Umbilical cord (tissue), 2 donors: ENCODE measurements around the gene GSTT2B. TPM values are rescaled to one million over a fixed set of nuclear protein-coding genes. Genes with fewer than 3 reads are reported as not detected.
"Not testable (repeated sequence)": the region's sequence is repeated elsewhere in the genome, so short reads cannot be mapped to it uniquely, and the experiment has no call there.

Experiments
- DNase-seq: peaks from one replicate; pipeline ENCODE4 v3.0.0-alpha.2; 2015; ENCODE audit warnings: low spot score
- total RNA-seq: library from RNA; depleted of rRNA; stranded (reverse); fragments of >200 nt; gene quantifications from one replicate; pipeline ENCODE4 v1.2.3, GENCODE V29; 2014; ENCODE audit warnings: low replicate concordance; ENCODE audit not compliant: insufficient read depth

Gene GSTT2B
- total RNA-seq, 1 donor from 2014 or later = 7.2 TPM

DNA sequence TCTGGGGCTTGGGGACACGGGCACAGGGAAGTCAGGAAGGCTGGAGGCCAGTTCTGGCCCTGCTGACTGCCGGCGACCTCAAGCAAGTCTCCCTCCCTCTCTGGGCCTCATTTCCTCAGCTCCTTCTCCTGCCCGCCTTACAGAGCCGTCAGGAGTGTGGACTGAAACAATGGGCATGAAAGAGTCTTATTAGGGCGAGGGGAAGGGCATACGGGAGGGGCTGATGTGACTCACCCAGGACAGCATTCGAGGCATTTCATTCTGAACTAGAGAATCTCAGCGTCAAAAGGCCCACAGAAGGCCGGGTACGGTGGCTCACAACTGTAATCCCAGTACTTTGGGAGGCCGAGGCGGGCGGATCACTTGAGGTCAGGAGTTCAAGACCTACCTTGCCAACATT, 20.8 kb downstream of the GSTT2B start:
- not testable (repeated sequence) for DNase-seq

DNA sequence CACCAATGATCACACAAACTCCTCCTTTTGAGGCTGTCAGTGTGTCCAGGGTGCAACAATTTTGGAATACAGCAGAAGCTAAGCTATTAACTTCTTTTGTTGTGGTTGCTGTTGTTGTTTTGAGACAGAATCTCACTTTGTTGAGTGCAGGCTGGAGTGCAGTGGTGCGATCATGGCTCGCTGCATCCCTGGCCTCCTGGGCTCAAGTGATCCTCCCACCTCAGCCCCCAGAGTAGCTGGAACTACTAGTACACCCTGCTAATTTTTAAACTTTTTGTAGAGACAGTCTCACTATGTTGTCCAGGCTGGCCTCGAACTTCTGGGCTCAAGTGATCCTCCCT, 22.0 kb downstream of the GSTT2B start:
- DNase-seq = no peak

DNA sequence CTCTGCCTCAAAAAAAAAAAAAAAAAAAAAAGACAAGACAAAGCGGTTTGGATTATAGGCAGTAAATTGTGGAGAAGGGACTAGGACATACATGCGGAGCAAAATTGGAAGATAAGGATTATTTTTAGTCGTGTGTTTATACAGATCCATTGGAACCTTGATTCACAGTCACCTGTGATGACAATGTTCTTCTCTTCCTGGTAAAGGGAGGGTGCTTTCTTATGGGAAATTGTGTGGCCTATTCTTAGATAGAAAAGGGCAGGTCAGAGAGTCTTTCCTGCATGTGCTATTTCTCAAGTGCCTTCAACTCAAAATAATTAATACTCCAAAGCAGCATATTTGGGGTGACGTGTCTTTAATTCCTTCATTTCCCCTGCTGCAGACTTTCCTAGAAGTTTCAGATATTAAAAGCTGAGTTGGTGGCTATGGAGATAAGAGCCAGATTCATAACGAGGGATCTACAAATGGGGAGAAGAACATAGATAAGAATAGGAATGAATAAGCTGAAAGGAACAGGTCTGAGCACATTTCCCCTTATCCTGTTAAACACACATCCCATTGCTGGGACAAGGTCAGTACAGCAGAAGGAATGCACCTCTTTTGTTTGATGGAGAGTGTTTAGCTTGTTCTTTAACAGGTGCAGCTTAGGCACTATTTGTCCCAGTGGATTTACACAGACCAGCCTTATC, 22.5 kb downstream of the GSTT2B start:
- DNase-seq = no peak

DNA sequence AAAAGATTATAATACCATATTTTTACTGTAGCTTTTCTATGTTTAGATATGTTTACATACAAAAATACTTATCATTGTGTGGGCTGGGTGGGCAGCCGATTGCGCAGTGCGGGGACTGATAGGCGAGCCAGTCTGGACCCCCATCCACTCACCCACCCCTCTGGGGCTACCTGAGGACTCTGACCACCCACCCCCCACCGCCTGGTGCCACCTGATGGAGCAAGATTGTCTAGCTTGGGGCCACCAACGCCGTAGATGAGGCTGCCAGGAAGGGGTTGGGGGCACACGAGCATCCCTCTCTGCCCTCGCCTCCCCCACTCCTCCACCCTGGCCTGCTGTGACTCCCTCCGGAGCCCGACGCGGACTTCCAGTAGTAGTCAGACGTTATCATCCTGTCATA, 34.4 kb downstream of the GSTT2B start:
- DNase-seq = no peak

DNA sequence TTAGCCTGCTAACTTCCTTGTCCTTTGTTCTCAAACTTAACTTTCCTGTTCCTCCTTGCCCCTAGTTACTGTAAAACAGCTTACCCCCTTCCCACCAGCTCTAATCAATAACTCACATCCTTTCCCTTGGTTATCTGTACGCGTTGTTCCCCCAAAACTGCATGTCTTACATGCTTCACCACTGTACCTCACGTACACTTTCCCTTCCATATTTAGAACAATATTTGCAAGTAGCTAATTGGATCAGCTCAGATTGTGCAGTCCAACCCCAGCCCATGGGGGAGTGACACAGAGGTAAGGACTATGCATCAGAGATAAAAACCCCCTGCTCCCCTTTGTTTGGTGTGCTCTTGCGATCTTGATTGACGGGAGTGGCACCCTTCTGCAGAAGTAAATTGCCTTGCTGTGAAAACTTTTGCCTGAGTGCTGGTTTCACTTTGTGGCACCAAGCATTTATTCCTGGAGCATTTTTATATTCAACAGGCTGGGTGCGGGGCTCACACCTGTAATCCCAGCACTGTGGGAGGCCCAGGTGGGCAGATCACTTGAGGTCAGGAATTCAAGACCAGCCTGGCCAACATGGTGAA, 35.9 kb downstream of the GSTT2B start:
- DNase-seq = no peak

DNA sequence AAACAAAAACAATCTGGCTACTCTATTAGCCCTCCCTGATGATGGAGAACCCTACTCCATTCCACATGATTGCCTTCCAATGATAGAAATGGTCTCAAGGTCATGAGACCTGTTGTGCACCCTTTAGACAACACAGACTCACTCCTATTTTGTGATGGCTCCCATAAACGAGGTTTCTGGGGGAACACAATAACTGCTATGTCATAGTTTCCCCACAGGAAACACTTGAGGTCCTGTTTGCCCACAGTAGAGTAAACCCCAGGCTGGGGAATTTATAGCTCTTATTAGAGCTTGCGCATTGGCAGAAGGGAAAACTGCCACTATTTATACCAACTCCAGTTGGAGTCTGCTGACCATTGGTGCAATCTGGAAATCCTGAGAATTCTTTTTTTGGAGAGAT, 38.1 kb downstream of the GSTT2B start:
- no peak for DNase-seq

DNA sequence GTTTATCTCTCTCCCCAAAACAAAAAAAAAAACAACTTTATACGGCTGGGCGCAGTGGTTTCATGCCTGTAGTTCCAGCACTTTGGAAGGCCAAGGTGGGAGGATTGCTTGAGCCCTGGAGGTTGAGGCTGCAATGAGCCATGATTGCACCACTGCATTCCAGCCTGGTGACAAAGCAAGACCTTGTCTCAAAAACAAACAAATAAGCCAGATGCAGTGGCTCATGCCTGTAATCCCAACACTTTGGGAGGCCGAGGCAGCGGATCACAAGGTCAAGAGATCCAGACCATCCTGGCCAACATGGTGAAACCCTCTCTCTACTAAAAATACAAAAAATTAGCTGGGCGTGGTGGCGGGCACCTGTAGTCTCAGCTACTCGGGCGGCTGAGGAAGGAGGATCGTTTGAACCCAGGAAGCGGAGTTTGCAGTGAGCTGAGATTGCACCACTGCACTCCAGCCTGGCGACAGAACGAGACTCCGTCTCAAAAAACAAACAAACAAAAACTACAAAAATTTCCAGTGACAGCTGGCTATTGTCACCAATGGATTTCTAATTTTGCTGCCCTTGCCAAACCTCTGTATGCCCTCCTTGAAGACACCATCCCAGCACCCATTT, 39.3 kb downstream of the GSTT2B start:
- not testable (repeated sequence) for DNase-seq

DNA sequence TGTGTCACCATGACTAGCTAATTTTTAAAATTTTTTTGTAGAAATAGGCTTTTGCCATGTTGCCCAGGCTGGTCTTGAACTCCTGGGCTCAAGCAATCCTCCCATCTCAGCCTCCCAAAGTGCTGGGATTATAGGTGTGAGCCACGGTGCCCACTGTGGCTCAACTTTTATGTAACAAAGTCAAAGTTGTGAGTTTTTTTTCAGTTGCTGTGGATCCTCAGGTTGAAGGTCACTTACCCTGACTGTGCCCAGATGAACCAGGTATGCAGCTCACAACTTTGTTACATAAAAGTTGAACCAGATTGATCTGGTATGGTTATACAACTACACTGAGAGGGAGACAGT, 40.8 kb downstream of the GSTT2B start:
- DNase-seq = not testable (repeated sequence)

DNA sequence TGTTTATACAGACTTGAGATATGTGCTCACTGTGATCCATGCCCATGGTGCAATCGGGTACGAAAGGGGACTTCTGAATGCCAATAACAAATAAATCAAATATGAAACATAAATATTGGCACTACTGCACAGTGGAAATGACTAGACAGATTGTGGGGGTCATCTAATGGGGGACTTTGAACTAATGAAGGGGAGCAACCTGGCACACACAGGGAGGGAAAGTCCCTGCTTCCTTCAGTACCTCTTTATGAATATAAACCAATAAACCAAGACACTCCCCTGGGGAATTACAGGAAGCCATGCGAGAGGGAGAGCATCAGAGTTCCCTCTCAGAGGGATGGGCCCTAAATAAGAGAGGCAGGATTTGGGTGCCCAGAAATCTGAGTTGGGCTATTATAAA, 45.7 kb downstream of the GSTT2B start:
- DNase-seq = no peak

DNA sequence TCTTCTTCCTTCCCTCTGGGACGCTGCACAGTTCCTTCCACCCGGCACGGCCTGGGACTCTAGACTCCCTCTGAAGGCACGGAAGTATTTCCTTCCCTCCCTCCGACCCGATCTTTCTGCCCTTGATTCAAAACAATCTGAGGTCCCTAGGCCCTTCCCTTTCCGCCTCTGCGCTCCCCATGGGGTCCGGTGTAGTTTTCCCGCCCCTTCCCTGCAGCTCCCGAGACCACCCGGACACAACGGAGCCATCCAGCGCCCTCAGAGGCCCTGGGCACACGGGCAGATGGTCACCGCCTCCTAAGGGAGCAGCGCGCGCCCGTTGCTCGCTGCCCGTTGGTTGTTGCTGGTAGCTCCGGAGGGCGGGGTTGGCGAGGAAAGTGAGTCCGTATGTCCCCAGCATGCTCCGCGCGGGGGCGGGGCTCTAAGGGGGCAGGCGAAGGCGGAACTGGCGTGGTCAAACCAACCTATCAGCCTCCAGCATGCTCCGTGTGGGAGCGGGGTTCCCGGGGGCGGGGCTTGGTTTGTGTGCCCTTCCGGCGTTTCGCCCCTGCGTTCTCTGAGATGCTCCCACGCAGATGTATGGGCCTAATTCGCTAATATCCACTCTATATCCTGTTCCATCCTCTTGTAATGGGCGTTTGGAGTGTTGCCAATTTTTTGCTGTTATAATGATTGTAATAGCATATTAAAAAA, 47.2 kb downstream of the GSTT2B start:
- DNase-seq = peak; percentile 100

DNA sequence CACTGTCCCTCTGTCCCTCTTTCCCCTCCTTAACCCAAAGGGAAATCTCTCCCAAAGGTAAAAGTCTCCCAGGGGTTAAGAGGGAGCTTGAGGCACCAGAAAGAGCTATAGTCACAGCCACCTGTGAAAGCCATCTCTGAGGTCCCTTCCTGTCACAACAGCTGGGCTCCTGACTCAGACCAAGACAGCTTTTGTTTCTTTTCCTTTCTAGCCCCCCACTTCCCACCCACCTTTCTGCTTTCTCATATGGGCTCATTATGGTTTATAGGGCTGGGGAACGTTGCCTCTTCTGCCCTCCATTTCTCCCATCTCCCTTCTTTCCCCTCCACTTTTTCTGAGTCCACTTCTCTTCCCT, 47.7 kb downstream of the GSTT2B start:
- no peak for DNase-seq

DNA sequence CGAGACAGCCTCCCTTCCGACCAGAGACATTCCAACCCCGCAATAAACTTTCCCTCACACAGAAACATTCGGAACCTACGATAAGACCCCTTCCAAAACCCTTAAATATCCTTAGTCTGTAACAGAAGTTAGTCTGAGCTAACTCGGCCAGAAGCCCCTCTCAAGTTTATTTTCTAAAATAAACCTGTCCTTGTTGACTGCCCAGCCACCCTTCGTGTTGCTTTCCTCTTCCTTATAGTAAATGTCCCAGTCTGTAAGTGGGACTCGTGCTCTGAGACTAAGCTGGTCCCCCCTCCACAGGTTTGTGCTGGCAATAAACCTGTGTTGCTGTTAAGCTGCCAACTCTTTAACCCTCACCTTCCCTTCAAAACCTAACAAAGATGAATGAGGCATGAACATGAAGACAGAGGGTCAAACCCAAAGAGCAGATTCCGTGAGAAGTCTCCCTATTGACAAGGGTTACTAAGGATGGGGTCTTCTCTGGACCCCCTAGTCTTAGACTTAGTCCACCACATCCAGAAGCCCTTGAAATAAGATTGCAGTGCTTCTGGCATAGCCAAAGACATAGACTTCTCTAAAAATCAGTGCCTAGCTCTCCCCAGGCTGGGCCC, 48.6 kb downstream of the GSTT2B start:
- no peak for DNase-seq

DNA sequence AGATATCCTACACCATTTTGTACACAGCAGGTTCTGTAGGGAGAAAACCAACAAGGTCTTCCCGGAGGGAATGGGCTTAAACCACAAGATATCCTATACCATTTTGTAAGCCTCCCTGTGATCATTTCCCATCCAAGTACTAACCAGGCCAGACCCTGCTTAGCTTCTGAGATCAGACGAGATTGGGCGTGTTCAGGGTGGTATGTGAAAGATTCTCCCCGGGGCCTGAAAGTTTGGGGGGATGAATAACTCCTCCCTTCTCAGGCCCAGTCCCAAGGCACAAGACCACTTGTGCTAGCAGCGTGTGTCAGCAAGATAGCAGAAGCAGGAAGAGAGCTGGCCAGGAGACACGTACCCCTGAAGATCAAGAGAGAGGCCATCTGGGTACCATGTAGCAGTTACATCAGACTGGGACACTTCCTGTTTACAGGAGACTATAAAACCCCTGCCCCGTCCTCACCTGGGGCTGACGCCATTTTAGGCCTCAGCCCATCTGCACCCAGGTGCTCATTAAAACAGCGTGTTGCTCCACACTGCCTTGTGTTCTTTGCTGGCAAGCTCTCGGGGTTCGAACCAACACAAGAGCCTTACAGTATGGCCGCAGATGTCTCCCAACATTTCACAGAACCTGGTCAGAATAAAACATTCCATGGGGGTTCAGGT, 49.5 kb downstream of the GSTT2B start:
- no peak for DNase-seq

DNA sequence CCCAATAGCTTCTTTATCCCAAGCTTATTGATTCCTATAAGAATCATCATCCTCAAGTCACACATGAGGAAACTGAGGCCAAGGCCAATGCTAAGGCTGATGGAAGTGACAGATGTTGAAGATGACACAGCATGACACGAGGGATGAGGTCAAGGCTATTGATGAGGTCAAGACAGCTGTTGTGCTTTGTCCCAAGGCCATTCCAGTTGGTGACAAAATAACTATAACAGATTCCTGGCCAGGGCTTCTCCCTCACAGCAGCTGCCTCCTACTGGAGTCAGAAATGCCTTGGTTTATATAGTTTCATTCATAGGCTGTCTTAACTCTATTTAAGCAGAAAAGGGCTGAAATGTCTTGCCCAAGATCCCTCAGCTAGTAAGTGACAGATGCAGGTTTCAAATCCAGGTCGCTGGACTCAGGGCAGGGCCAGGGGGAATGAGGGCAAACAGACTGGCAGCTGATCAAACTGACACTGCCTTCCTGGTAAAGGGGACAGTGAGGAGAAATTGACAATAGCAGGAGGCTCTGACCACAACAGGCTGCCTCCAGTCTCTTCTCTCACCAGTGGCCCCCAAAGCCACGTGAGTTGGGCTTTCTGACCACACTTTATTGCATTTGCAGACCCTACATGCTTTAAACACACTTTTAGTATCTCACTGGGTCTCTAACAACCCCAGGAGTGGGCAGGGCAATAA, 50.4 kb downstream of the GSTT2B start:
- DNase-seq = no peak

DNA sequence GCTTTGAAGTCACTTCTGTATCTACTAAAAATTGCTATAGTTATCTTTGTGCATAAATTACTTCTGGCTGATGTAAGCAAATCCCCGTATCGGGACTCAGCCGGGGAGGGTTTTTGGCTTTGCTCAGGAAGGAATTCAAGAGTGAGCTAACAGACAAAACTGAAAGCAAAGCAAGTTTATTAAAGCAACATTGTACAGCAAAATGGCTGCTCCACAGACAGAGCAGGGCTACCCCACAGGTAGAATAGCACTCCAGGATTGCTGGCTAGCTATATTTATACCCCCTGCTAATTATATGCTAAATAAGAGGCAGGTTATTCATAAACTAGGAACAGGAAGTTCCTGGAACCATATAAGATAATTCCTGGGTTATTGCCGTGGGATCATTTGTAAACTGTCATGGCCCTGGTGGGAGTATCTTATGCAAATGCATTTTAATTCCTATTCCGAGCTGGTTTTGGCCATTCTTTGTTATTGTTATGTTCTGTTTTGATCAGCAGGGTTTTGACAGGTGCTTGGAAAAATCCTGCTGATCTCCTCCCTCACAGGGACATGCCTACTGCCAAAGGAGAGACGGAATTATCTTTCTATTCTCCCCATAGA, 51.6 kb downstream of the GSTT2B start:
- peak; percentile 85 for DNase-seq

DNA sequence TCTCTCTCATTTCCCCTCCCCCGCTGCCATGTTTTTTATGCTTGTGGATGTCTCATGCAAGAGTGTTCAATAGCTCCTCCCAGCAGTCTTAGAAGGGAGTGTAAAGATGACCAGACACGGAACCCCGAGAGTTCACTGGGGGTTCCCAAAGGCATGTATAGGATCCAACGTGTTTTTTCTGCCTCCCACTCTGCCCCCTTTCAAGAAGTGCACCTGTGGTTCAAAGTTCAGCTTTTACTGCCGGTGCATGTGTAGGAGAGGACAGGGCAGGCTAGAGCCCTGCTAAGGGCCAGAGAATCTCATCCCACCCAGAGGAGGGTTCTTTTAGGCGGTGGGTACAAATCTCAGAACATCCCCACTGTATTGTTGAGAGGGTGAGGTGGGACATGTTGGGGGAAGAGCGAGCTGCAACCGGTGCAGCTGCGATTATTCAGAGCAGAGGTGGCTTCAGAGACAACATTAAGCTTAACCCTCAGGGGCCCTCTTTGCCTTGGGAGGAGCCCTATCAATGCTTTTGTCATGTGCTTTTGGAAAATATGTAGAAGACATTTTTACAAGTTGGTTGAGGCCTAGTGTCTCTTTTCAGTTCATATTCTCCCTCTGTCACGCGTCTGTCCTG, 52.3 kb downstream of the GSTT2B start:
- DNase-seq = no peak

DNA sequence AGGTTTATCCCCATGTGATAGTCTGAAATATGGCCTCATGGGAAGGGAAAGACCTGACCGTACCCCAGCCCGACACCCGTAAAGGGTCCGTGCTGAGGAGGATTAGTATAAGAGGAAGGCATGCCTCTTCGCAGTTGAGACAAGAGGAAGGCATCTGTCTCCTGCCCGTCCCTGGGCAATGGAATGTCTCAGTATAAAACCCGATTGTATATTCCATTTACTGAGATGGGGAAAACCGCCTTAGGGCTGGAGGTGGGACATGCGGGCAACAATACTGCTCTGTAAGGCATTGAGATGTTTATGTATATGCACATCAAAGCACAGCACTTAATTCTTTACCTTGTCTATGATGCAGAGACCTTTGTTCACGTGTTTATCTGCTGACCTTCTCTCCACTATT, 53.6 kb downstream of the GSTT2B start:
- not testable (repeated sequence) for DNase-seq
